Measurements from ENCODE around the gene TLNRD1. TPM values are rescaled to one million over a fixed set of nuclear protein-coding genes. Genes with fewer than 3 reads are reported as not detected.

Gene TLNRD1
- total and polyA plus RNA-seq, 2 donors = 3.8 to 14.0 TPM

GRCh38 chr15:81016489-81017068, 15.9 kb downstream of the TLNRD1 start:
- Histone ChIP-seq H3K36me3 (ENCODE audit: insufficient read depth) (no peaks in the 10 kb centered on the region), H3K27ac (ENCODE audit: low read depth) (no peak overlapping the region), H3K4me3 (ENCODE audit: low read depth, low read length) (no peak overlapping the region), H3K4me1 (ENCODE audit: insufficient read depth) (no peaks in the 10 kb centered on the region)
- no peak for DNase-seq (ENCODE audit: extremely low spot score)
- WGBS = 41% methylated on average over 1 of the region's 1 CpG

GRCh38 chr15:81018197-81018596, 17.5 kb downstream of the TLNRD1 start:
- 95% methylated on average over 2 of the region's 2 CpGs for WGBS
- Histone ChIP-seq H3K4me1 (ENCODE audit: insufficient read depth) (no peaks in the 10 kb centered on the region), H3K36me3 (ENCODE audit: insufficient read depth) (no peaks in the 10 kb centered on the region), H3K4me3 (ENCODE audit: low read depth, low read length) (no peak overlapping the region), H3K27ac (ENCODE audit: low read depth) (no peak overlapping the region)
- no peak for DNase-seq (ENCODE audit: extremely low spot score)

GRCh38 chr15:81021321-81021720, 20.6 kb downstream of the TLNRD1 start:
- Histone ChIP-seq H3K27ac (ENCODE audit: low read depth) (no peak overlapping the region), H3K36me3 (ENCODE audit: insufficient read depth) (no peaks in the 10 kb centered on the region), H3K4me3 (ENCODE audit: low read depth, low read length) (no peak overlapping the region), H3K4me1 (ENCODE audit: insufficient read depth) (no peaks in the 10 kb centered on the region)
- no peak for DNase-seq (ENCODE audit: extremely low spot score)
- 76% methylated on average over 7 of the region's 7 CpGs for WGBS

GRCh38 chr15:81023483-81024264, 23.0 kb downstream of the TLNRD1 start:
- H3K4me1 ChIP-seq (ENCODE audit: insufficient read depth) = no peaks in the 10 kb centered on the region
- no peak overlapping the region for H3K4me3 ChIP-seq (ENCODE audit: low read depth, low read length)
- WGBS = 66% methylated on average over 13 of the region's 13 CpGs
- no peaks in the 10 kb centered on the region for H3K36me3 ChIP-seq (ENCODE audit: insufficient read depth)
- H3K27ac ChIP-seq (ENCODE audit: low read depth) = no peak overlapping the region
- DNase-seq (ENCODE audit: extremely low spot score) = no peak

GRCh38 chr15:81024265-81024872, 23.6 kb downstream of the TLNRD1 start:
- no peak overlapping the region for H3K27ac ChIP-seq (ENCODE audit: low read depth)
- no peak for DNase-seq (ENCODE audit: extremely low spot score)
- no peaks in the 10 kb centered on the region for H3K36me3 ChIP-seq (ENCODE audit: insufficient read depth)
- WGBS = 66% methylated on average over 10 of the region's 10 CpGs
- no peaks in the 10 kb centered on the region for H3K4me1 ChIP-seq (ENCODE audit: insufficient read depth)
- H3K4me3 ChIP-seq (ENCODE audit: low read depth, low read length) = no peak overlapping the region

- no peak overlapping the region for H3K4me3 ChIP-seq (ENCODE audit: low read depth, low read length)
- 93% methylated on average over 8 of the region's 8 CpGs for WGBS
- no peak for DNase-seq (ENCODE audit: extremely low spot score)
- H3K36me3 ChIP-seq (ENCODE audit: insufficient read depth) = no peaks in the 10 kb centered on the region
- no peak overlapping the region for H3K27ac ChIP-seq (ENCODE audit: low read depth)
- H3K4me1 ChIP-seq (ENCODE audit: insufficient read depth) = no peaks in the 10 kb centered on the region
Observed at GRCh38 chr15:81024936-81025335, 24.2 kb downstream of the TLNRD1 start.

GRCh38 chr15:81025721-81026370, 25.1 kb downstream of the TLNRD1 start:
- no peak for DNase-seq (ENCODE audit: extremely low spot score)
- Histone ChIP-seq H3K27ac (ENCODE audit: low read depth) (no peak overlapping the region), H3K36me3 (ENCODE audit: insufficient read depth) (no peaks in the 10 kb centered on the region), H3K4me3 (ENCODE audit: low read depth, low read length) (no peak overlapping the region), H3K4me1 (ENCODE audit: insufficient read depth) (no peaks in the 10 kb centered on the region)
- 87% methylated on average over 4 of the region's 4 CpGs for WGBS

- Histone ChIP-seq H3K36me3 (ENCODE audit: insufficient read depth) (no peaks in the 10 kb centered on the region), H3K4me1 (ENCODE audit: insufficient read depth) (no peaks in the 10 kb centered on the region), H3K27ac (ENCODE audit: low read depth) (no peak overlapping the region), H3K4me3 (ENCODE audit: low read depth, low read length) (no peak overlapping the region)
- no peak for DNase-seq (ENCODE audit: extremely low spot score)
- WGBS = 89% methylated on average over 2 of the region's 2 CpGs
Observed at GRCh38 chr15:81026836-81027599, 26.3 kb downstream of the TLNRD1 start.

GRCh38 chr15:81029414-81030300, 28.9 kb downstream of the TLNRD1 start:
- Histone ChIP-seq H3K27ac (ENCODE audit: low read depth) (no peak overlapping the region), H3K4me1 (ENCODE audit: insufficient read depth) (no peaks in the 10 kb centered on the region), H3K36me3 (ENCODE audit: insufficient read depth) (no peaks in the 10 kb centered on the region), H3K4me3 (ENCODE audit: low read depth, low read length) (no peak overlapping the region)
- DNase-seq (ENCODE audit: extremely low spot score) = no peak
- 71% methylated on average over 3 of the region's 3 CpGs for WGBS

- H3K36me3 ChIP-seq (ENCODE audit: insufficient read depth) = no peaks in the 10 kb centered on the region
- H3K27ac ChIP-seq (ENCODE audit: low read depth) = no peak overlapping the region
- WGBS = 65% methylated on average over 3 of the region's 3 CpGs
- H3K4me3 ChIP-seq (ENCODE audit: low read depth, low read length) = no peak overlapping the region
- no peaks in the 10 kb centered on the region for H3K4me1 ChIP-seq (ENCODE audit: insufficient read depth)
- no peak for DNase-seq (ENCODE audit: extremely low spot score)
Observed at GRCh38 chr15:81030301-81030750, 29.6 kb downstream of the TLNRD1 start.

- DNase-seq (ENCODE audit: extremely low spot score) = no peak
- Histone ChIP-seq H3K4me3 (ENCODE audit: low read depth, low read length) (no peak overlapping the region), H3K36me3 (ENCODE audit: insufficient read depth) (no peaks in the 10 kb centered on the region), H3K27ac (ENCODE audit: low read depth) (no peak overlapping the region), H3K4me1 (ENCODE audit: insufficient read depth) (no peaks in the 10 kb centered on the region)
- WGBS = 92% methylated on average over 4 of the region's 4 CpGs
Observed at GRCh38 chr15:81031203-81031602, 30.5 kb downstream of the TLNRD1 start.

GRCh38 chr15:81032355-81032754, 31.6 kb downstream of the TLNRD1 start:
- no peaks in the 10 kb centered on the region for H3K36me3 ChIP-seq (ENCODE audit: insufficient read depth)
- DNase-seq (ENCODE audit: extremely low spot score) = no peak
- H3K4me1 ChIP-seq (ENCODE audit: insufficient read depth) = peaks cover 1% of the 10 kb centered on the region
- H3K4me3 ChIP-seq (ENCODE audit: low read depth, low read length) = no peak overlapping the region
- no peak overlapping the region for H3K27ac ChIP-seq (ENCODE audit: low read depth)
- WGBS = 88% methylated on average over 4 of the region's 4 CpGs
